Measurements from ENCODE around the gene UTF1.

DNA sequence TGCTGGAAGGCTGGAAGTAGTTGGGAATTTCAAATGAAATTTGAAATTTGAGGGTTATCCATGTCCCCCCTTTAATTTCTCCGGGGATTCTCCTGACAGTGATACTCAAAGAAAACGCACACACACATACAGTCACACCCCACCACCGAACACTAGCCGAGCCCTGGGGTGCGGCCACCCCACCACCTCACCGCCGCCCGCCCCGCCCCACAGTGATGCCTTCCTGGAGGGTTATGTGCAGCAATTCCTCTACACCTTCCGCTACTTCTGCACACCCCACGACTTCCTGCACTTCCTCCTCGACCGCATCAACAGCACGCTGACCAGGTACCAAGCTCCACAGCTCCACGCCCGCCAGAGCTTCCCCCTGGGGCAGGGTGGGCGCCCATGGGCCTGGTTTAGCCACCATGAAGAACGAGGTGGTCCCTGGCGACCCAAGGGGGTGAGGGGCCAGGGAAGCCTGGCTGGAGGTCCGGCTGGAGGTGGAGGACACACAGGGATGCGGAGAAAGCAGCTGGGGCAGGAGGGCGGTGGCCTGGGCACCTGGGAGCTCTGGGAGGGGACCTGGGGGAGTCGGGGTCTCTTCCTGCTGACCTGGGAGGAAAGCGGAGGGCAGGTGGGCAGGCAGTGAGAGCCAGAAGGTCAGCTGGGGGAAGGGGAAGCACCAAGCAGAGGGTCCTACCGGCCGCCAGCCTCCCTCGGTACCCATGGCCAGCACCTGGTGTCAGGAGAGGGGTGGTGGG is 19.4 kb upstream of the UTF1 start:
- TF ChIP-seq POLR2AphosphoS5 (IDR thresholded peaks at IDR 0.05; ENCODE audit: low read depth, low read length): no peak
- no peak for TF ChIP-seq POLR2A (IDR thresholded peaks at IDR 0.05; ENCODE audit: low read depth, low read length)
- no peak for TF ChIP-seq TAF1 (IDR thresholded peaks at IDR 0.05; ENCODE audit: low read depth, low read length)
- no peak for TF ChIP-seq SPI1 (IDR thresholded peaks at IDR 0.05; ENCODE audit: low read depth, low read length)
- no peak for TF ChIP-seq POU2F2 (IDR thresholded peaks at IDR 0.05; ENCODE audit: low read depth, low read length)
